ENCODE data around the gene HEXD. TPM values are rescaled to one million over a fixed set of nuclear protein-coding genes. Genes with fewer than 3 reads are reported as not detected.
"Not testable (repeated sequence)": the region's sequence is repeated elsewhere in the genome, so short reads cannot be mapped to it uniquely, and the experiment has no call there.

Gene HEXD
- total and polyA plus RNA-seq, 2 experiments from 2014 or later: 5.7 to 5.9 TPM

DNA sequence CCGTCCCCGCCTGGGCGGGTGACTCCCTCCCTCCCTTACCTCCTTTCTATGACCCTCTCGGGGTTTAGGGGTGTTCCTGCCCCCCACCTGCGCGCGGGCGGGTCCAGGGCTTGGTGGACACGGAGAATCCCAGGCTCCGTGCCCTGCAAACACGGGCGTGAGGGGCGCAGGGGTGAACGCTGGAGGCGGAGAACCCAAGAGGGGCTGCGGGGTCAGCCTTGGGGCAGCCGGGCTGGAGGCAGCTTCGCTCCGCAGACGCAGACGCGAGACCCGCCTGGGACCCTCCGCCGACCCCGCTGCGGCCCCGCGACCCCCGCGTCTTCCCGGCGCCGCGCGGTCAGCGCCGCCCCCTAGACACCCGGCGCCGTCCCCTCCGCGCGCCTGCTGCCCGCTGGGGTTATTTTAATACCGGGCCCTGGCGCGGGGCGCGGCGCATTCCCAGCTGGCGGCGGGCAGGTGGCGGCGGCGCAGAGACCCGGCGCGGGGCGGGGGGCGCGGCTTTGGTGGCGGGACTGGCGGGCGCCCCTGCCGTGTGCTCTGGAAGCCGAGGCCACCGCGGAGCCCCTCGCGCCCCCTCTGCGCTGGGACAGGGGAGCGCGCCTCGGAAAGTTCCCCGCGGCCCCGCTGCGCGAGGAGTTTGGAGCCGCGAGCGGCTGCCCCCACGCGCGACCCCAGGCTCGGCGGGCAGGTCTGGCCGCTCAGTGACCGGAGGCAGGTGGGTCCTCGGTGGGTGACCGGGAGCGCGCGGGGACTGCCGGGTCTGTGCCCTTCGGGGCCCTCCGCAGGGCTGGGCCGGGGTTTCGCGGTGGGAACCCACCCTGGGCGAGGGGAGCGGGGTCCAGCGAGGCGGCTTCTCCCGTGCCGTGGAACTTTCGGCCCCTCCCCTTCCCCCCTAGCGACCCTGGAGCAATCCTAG lies 46.6 kb upstream of the HEXD start, which contains the start of gene UTS2R:
Gene UTS2R (plus strand): TSS at position 433 of the 916 bp plus-strand sequence. CDS start 2,560 bp downstream, outside the sequence.
- Histone ChIP-seq H3K79me2 (ENCODE audit: insufficient read depth) (no peaks in the 10 kb centered on the region), H3K27me3 (replicated peaks; ENCODE audit: insufficient read depth) (peaks cover 26% of the 10 kb centered on the region), H2AFZ (peak within 1 kb of the TSS; percentile 62), H3K4me3 (peak within 1 kb of the TSS; percentile 62), H3K36me3 (ENCODE audit: low read depth) (no peaks in the 10 kb centered on the region), H3K27ac (no peak within 1 kb of the TSS), H4K20me1 (ENCODE audit: insufficient read depth) (no peaks in the 10 kb centered on the region), H3F3A (ENCODE audit: insufficient read depth) (no peaks in the 10 kb centered on the region), H3K9ac (0 out of 2 replicates have a peak within 1 kb of the TSS, but pooled peaks have one; percentile 11), H3K9me2 (ENCODE audit: insufficient read depth) (no peaks in the 10 kb centered on the region), H3K4me1 (ENCODE audit: insufficient read depth) (no peaks in the 10 kb centered on the region), H3K4me2 (ENCODE audit: unreplicated experiment) (peak within 1 kb of the TSS; percentile 69), H3K9me3 (ENCODE audit: low read depth) (no peaks in the 10 kb centered on the region)
- in situ Hi-C loops (cut with MboI): no loop called here
- WGBS, 2 experiments (ENCODE audit: low coverage in 1 of 2, low lambda C conversion rate in 2 of 2, missing lambda C conversion rate in 2 of 2): 4 to 7% methylated on average over 46 to 72 of the region's 109 CpGs
- TF ChIP-seq EZH2phosphoT487 (IDR thresholded peaks at IDR 0.05; ENCODE audit: insufficient read depth, low read depth) (0 out of 2 replicates have a peak, but pooled peaks have one; percentile 26), EZH2 (IDR thresholded peaks at IDR 0.05; ENCODE audit: insufficient read depth, poor library complexity, severe bottlenecking) (no peak)
- DNase-seq: no peak

DNA sequence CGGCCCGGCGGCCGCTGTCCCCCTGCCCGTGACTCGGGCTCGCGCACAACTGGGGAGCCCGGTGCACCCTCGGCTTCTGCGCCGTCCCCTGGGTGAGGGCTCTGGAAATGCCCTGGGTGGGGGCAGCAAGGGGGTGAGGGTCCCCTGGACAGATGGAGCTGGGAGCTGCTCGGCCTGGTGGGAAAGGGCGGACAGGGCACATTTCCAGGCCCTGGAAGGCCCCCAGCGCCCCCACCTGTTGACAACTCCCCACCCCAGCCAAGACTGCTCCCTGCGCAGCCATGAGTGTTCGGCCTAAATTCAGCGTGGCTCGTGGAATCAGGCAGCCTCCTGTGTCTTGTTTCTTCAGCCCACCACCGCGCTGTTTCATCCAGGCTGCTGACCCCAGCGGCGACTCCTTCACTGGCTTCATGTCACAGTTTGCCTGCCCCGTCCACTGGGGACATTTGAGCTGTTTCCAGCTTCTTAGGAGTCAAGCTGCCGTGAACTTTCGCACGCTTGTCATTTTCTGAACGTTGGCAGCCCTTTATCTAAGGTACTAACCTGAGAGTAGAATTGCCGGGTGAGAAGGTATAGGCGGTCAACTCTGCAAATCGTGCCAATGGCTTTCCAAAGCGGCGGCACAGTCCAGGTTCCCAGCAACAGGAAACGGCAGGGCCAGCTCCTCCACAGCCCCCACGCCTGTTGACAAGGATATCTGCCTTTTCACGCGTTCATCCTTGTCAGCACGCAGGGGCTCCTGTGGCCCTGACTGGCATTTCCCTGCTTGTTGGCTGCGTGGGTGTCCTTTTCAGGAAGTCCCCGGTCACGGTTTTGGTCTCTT lies 45.7 kb upstream of the HEXD start:
- Histone ChIP-seq H3F3A (ENCODE audit: insufficient read depth) (no peaks in the 10 kb centered on the region), H3K9ac (no peak overlapping the region), H3K4me3 (no peak overlapping the region), H3K79me2 (ENCODE audit: insufficient read depth) (no peaks in the 10 kb centered on the region), H4K20me1 (ENCODE audit: insufficient read depth) (no peaks in the 10 kb centered on the region), H3K4me2 (ENCODE audit: unreplicated experiment) (no peak overlapping the region), H3K9me2 (ENCODE audit: insufficient read depth) (no peaks in the 10 kb centered on the region), H2AFZ (no peak overlapping the region), H3K27me3 (replicated peaks; ENCODE audit: insufficient read depth) (peaks cover 24% of the 10 kb centered on the region), H3K9me3 (ENCODE audit: low read depth) (no peaks in the 10 kb centered on the region), H3K4me1 (ENCODE audit: insufficient read depth) (no peaks in the 10 kb centered on the region), H3K36me3 (ENCODE audit: low read depth) (no peaks in the 10 kb centered on the region), H3K27ac (no peak overlapping the region)
- TF ChIP-seq EZH2 (IDR thresholded peaks at IDR 0.05; ENCODE audit: insufficient read depth, poor library complexity, severe bottlenecking) (no peak), EZH2phosphoT487 (IDR thresholded peaks at IDR 0.05; ENCODE audit: insufficient read depth, low read depth) (no peak)
- in situ Hi-C loops (cut with MboI): no loop called here
- 86% methylated on average over 28 to 41 of the region's 41 CpGs for WGBS, 2 experiments (ENCODE audit: low coverage in 1 of 2, low lambda C conversion rate in 2 of 2, missing lambda C conversion rate in 2 of 2)
- no peak for DNase-seq

DNA sequence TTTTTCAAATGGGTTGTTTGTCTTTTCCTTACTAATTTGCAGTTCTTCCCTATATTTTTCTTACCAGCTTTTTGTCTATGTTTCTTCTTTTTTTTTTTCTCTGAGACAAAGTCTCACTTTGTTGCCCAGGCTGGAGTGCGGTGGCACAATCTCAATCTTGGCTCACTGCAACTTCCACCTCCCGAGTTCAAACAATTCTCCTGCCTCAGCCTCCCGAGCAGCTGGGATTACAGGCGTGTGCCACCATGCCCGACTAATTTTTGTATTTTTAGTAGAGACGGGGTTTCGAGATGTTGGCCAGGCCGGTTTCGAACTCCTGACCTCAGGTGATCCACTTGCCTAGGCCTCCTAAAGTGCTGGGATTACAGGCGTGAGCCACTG lies 45.1 kb upstream of the HEXD start:
- H4K20me1 ChIP-seq (ENCODE audit: insufficient read depth); H3K9ac ChIP-seq; DNase-seq; H3F3A ChIP-seq (ENCODE audit: insufficient read depth); H3K4me3 ChIP-seq; H3K4me1 ChIP-seq (ENCODE audit: insufficient read depth); H3K4me2 ChIP-seq (ENCODE audit: unreplicated experiment); H3K9me2 ChIP-seq (ENCODE audit: insufficient read depth); H3K27ac ChIP-seq; H3K79me2 ChIP-seq (ENCODE audit: insufficient read depth); H2AFZ ChIP-seq; in situ Hi-C loops (cut with MboI); H3K9me3 ChIP-seq (ENCODE audit: low read depth); H3K36me3 ChIP-seq (ENCODE audit: low read depth): not testable (repeated sequence)
- H3K27me3 ChIP-seq (replicated peaks; ENCODE audit: insufficient read depth): peaks cover 28% of the 10 kb centered on the region
- 65 to 81% methylated on average over 10 of the region's 10 CpGs for WGBS, 2 experiments (ENCODE audit: low coverage in 1 of 2, low lambda C conversion rate in 2 of 2, missing lambda C conversion rate in 2 of 2)

DNA sequence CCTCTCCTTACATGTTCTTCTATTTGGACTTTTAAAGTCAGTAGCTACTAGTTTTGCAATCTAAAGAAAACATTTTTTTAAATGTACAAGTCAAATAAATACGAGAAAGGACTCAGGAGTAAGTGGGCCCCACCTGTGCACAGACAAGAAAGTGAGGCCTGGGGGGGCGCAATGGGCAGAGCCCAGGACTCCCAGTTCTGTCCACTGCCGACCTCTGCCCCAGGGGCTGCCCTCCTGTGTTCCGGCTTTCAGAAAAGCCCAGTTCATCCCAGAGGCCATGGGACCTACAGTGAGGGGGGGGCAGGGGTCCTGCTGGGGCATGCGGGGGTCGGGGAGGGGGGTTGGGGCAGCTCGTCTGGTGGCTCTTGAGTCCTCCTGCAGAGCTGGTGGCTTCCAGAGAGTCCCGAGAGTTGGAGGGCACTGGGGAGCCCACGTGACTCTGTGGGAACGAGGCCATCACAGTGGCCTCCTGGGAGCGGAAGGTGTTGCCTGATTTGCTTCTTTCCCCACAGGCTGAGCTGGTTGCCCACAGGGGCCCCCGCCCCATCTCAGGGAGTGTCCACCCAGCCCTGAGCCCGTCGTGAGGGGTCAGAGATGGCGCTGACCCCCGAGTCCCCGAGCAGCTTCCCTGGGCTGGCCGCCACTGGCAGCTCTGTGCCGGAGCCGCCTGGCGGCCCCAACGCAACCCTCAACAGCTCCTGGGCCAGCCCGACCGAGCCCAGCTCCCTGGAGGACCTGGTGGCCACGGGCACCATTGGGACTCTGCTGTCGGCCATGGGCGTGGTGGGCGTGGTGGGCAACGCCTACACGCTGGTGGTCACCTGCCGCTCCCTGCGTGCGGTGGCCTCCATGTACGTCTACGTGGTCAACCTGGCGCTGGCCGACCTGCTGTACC lies 44.2 kb upstream of the HEXD start:
- no peak for DNase-seq
- H3K27me3 ChIP-seq (replicated peaks; ENCODE audit: insufficient read depth): peaks cover 37% of the 10 kb centered on the region
- in situ Hi-C loops (cut with MboI): no loop called here

More for the DNA sequence above, 44.2 kb upstream of the HEXD start:
- H3K4me2 ChIP-seq (ENCODE audit: unreplicated experiment): no peak overlapping the region
- H3K4me1 ChIP-seq (ENCODE audit: insufficient read depth): no peaks in the 10 kb centered on the region
- H3K27ac ChIP-seq: no peak overlapping the region
- TF ChIP-seq EZH2 (IDR thresholded peaks at IDR 0.05; ENCODE audit: insufficient read depth, poor library complexity, severe bottlenecking): no peak
- TF ChIP-seq EZH2phosphoT487 (IDR thresholded peaks at IDR 0.05; ENCODE audit: insufficient read depth, low read depth): no peak
- no peaks in the 10 kb centered on the region for H3K36me3 ChIP-seq (ENCODE audit: low read depth)
- no peaks in the 10 kb centered on the region for H3K9me2 ChIP-seq (ENCODE audit: insufficient read depth)
- no peaks in the 10 kb centered on the region for H4K20me1 ChIP-seq (ENCODE audit: insufficient read depth)
- 78 to 83% methylated on average over 32 to 36 of the region's 37 CpGs for WGBS, 2 experiments (ENCODE audit: low coverage in 1 of 2, low lambda C conversion rate in 2 of 2, missing lambda C conversion rate in 2 of 2)
- no peaks in the 10 kb centered on the region for H3K9me3 ChIP-seq (ENCODE audit: low read depth)
- no peaks in the 10 kb centered on the region for H3F3A ChIP-seq (ENCODE audit: insufficient read depth)
- no peak overlapping the region for H3K9ac ChIP-seq
- H3K4me3 ChIP-seq: no peak overlapping the region
- no peak overlapping the region for H2AFZ ChIP-seq
- H3K79me2 ChIP-seq (ENCODE audit: insufficient read depth): no peaks in the 10 kb centered on the region
